ENCODE results near the gene TRPM3. TPM values are rescaled to one million over a fixed set of nuclear protein-coding genes. Genes with fewer than 3 reads are reported as not detected.

Gene TRPM3
- total RNA-seq, 1 experiment from 2014 or later = not detected

DNA sequence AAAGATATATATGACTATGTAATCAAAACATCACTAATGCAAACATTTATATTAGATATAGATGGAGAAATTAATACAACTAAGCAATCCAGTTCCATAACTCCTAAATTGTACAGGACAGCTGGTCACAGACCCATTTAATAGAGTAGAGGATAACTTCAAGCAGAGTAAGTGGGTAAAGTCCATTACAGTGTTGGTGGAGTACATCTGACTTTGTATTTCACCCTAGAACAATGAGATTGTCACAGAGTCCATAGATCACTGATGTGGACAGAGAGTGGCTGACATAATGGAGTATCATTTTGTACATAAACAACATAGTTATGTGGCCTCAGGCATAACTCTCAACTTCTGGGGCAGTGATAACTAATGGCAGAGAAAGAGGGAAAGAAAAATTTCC, 439.1 kb downstream of the TRPM3 start:
- no TSS peak for BruUV-seq (replicated peaks)

GRCh38 chr9:70679845-70680244, 441.6 kb downstream of the TRPM3 start:
- no peak overlapping the region for H3K4me3 ChIP-seq (ENCODE audit: low read length)
- H3K4me2 ChIP-seq (ENCODE audit: low read length) = no peak overlapping the region
- H2AFZ ChIP-seq (ENCODE audit: low read length) = no peak overlapping the region
- no peaks in the 10 kb centered on the region for H3K27me3 ChIP-seq (ENCODE audit: low read length)
- intact Hi-C loops (cut with micrococcal nuclease) = no loop called here
- BruUV-seq (replicated peaks) = no TSS peak
- no peaks in the 10 kb centered on the region for H3K4me1 ChIP-seq (ENCODE audit: insufficient read depth, low read length)
- H3K9ac ChIP-seq (ENCODE audit: low read length) = no peak overlapping the region
- no peaks in the 10 kb centered on the region for H3K9me2 ChIP-seq (replicated peaks; ENCODE audit: low read length)
- no peaks in the 10 kb centered on the region for H3F3A ChIP-seq (ENCODE audit: low read length, unreplicated experiment)
- H3K9me3 ChIP-seq (ENCODE audit: low read length) = no peaks in the 10 kb centered on the region
- no peak overlapping the region for H3K27ac ChIP-seq (ENCODE audit: low read length)
- POLR2A ChIA-PET (ENCODE audit: unreplicated experiment) = no interaction called here
- TF ChIP-seq CTCF (conservative IDR thresholded peaks at IDR 0.05; ENCODE audit: low read depth, low read length) (no peak), EZH2phosphoT487 (IDR thresholded peaks at IDR 0.05; ENCODE audit: borderline replicate concordance, low read length) (no peak), EZH2 (IDR thresholded peaks at IDR 0.05; ENCODE audit: low read length, unreplicated experiment) (no peak)
- H3K36me3 ChIP-seq (ENCODE audit: low read depth, low read length) = no peaks in the 10 kb centered on the region
- H3K79me2 ChIP-seq (ENCODE audit: low read length) = no peaks in the 10 kb centered on the region
- H4K20me1 ChIP-seq (ENCODE audit: low read length) = no peaks in the 10 kb centered on the region
- DNase-seq (no peak), ATAC-seq (no peak)
- CTCF ChIA-PET = no interaction called here

More for the DNA sequence above, 439.1 kb downstream of the TRPM3 start:
- Histone ChIP-seq H3K9me2 (replicated peaks; ENCODE audit: low read length) (no peaks in the 10 kb centered on the region), H3F3A (ENCODE audit: low read length, unreplicated experiment) (no peaks in the 10 kb centered on the region), H2AFZ (ENCODE audit: low read length) (no peak overlapping the region), H3K9ac (ENCODE audit: low read length) (no peak overlapping the region), H3K9me3 (ENCODE audit: low read length) (no peaks in the 10 kb centered on the region), H3K27ac (ENCODE audit: low read length) (no peak overlapping the region), H3K27me3 (ENCODE audit: low read length) (no peaks in the 10 kb centered on the region), H4K20me1 (ENCODE audit: low read length) (no peaks in the 10 kb centered on the region), H3K4me1 (ENCODE audit: insufficient read depth, low read length) (no peaks in the 10 kb centered on the region), H3K4me3 (ENCODE audit: low read length) (no peak overlapping the region), H3K4me2 (ENCODE audit: low read length) (no peak overlapping the region), H3K79me2 (ENCODE audit: low read length) (no peaks in the 10 kb centered on the region), H3K36me3 (ENCODE audit: low read depth, low read length) (no peaks in the 10 kb centered on the region)
- ChIA-PET CTCF (no interaction called here), POLR2A (ENCODE audit: unreplicated experiment) (no interaction called here)
- DNase-seq (no peak), ATAC-seq (no peak)
- intact Hi-C loops (cut with micrococcal nuclease) = no loop called here
- no peak for TF ChIP-seq EZH2phosphoT487 (IDR thresholded peaks at IDR 0.05; ENCODE audit: borderline replicate concordance, low read length)
- no peak for TF ChIP-seq CTCF (conservative IDR thresholded peaks at IDR 0.05; ENCODE audit: low read depth, low read length)
- no peak for TF ChIP-seq EZH2 (IDR thresholded peaks at IDR 0.05; ENCODE audit: low read length, unreplicated experiment)

GRCh38 chr9:70678153-70678552, 443.3 kb downstream of the TRPM3 start:
- Histone ChIP-seq H3K4me2 (ENCODE audit: low read length) (no peak overlapping the region), H3K9ac (ENCODE audit: low read length) (no peak overlapping the region), H3K4me1 (ENCODE audit: insufficient read depth, low read length) (no peaks in the 10 kb centered on the region), H4K20me1 (ENCODE audit: low read length) (no peaks in the 10 kb centered on the region), H3K9me2 (replicated peaks; ENCODE audit: low read length) (no peaks in the 10 kb centered on the region), H3F3A (ENCODE audit: low read length, unreplicated experiment) (no peaks in the 10 kb centered on the region), H3K9me3 (ENCODE audit: low read length) (no peaks in the 10 kb centered on the region), H3K79me2 (ENCODE audit: low read length) (no peaks in the 10 kb centered on the region), H3K4me3 (ENCODE audit: low read length) (no peak overlapping the region), H3K27ac (ENCODE audit: low read length) (no peak overlapping the region), H3K36me3 (ENCODE audit: low read depth, low read length) (no peaks in the 10 kb centered on the region), H2AFZ (ENCODE audit: low read length) (no peak overlapping the region), H3K27me3 (ENCODE audit: low read length) (no peaks in the 10 kb centered on the region)
- CTCF ChIA-PET = no interaction called here
- ATAC-seq (no peak), DNase-seq (no peak)
- POLR2A ChIA-PET (ENCODE audit: unreplicated experiment) = no interaction called here
- TF ChIP-seq CTCF (conservative IDR thresholded peaks at IDR 0.05; ENCODE audit: low read depth, low read length) (no peak), EZH2 (IDR thresholded peaks at IDR 0.05; ENCODE audit: low read length, unreplicated experiment) (no peak), EZH2phosphoT487 (IDR thresholded peaks at IDR 0.05; ENCODE audit: borderline replicate concordance, low read length) (no peak)
- intact Hi-C loops (cut with micrococcal nuclease) = no loop called here
- no TSS peak for BruUV-seq (replicated peaks)

All from PC-3 (cell line).